Measurements from ENCODE around the gene SPTA1. TPM values are rescaled to one million over a fixed set of nuclear protein-coding genes. Genes with fewer than 3 reads are reported as not detected.

The SPTA1 gene
- total RNA-seq = not detected in 2 replicates

DNA sequence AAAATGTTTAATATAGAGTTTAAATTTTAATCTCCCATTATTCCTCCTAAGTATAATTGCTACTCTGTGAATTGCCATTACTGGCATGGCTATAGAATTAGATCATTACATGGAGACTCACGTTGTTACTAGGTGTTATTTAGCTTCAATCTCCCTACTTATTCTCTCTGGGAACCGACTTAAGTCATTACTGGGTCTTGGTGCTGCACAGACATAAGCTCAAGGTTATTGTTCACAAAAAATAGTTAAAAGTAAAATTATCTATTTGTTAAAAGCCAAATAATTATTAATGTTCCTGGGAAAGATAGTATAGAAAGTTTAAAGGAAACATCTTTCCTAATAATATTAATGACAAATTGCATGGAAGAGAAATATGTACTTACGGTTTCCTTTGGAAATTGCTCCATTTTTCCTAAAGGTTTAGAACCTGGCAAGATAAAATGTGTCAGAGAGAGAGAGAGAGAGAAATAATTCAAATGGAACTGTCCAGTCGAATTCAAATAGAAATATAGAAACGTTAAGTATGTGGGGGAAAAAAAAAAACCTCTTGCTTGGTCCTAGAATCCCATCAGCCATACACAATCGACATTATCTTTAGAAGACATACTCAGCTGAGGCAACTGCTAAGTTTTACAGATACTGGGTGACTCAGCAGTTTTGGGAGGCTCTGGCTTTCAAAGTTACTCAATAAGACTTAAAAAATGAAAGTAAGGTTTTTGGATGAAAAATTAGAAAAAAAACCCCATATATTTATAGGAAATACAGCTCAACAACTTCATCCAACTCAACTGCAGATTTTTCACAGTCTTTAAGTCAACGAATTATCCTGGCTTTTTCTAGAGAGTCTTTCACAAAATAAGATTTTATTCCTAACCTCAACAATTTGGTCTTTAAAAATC lies at the start of gene SPTA1:
SPTA1 (minus strand) TSS at position 605 of the 899 bp plus-strand sequence; CDS start at position 407, 198 bp downstream.

DNA sequence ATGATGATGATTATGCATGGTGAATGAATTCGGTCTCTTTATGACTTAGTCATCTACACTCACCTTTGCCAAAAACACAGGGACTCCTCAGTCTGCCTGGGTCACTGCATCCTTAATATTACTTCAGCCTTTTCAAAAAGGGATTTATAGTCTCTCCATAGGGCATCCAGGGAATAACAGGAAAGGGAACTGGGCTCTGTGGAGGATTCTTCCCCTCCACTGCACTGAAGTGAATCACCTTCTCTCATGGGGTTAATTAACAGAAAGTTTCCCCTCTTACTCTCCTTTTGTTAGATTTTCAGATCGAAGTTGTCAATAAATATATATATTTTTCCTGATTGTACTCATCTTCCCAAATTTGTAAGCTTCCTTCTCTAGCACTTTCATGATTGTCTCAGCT lies 34.1 kb upstream of the SPTA1 start, which contains the start of gene OR6K3:
OR6K3 (minus strand) TSS at position 101 of the 400 bp plus-strand sequence. CDS start 2,605 bp downstream, outside the sequence.

GRCh38 chr1:158700552-158700951 lies 14.0 kb upstream of the SPTA1 start, which contains the start of gene OR6K2:
Gene OR6K2 (minus strand): TSS chr1:158700652. CDS start chr1:158700652, 0 bp downstream.

DNA sequence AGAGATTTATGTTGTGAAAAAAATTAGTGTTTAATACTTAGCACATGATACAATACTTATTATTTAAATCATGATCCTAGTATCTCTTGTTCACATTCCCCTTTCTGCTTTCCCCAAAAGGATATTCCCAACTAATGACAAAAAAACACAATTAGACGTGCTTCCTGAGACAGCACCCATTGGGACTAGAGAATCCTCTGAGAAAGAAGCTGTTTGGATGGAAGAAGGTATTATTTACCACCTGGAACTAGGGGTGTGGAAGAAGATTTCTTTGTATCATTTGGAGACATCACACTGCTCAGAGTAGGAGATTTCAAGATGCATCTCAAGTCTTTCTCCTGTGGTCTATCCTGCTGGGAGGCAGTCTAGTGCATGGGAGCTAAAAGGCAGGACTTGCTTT lies 81.5 kb downstream of the SPTA1 start, which contains the start of gene OR10Z1:
OR10Z1 (plus strand) TSS at position 301 of the 400 bp plus-strand sequence. CDS start 1,171 bp downstream, outside the sequence.

DNA sequence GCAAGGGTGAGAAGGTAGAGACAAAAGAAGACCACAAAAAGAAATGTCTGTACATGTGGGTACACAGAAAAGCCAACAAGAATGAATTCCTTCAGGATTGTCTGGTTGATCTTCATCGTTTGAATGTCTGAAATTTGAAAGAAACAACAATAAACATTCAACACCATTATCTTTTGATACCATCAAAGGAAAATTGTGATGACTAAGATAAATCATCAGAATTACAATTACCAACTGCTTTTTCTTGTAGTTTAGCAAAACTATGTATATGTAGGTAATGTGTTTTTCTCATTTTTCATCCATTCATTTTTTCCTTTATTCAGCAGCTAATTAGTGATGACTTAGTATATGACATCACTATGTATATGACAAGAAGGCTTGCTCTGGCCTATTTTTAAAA lies 106.8 kb downstream of the SPTA1 start, which contains the start of gene OR10X1:
OR10X1 (minus strand) TSS at position 167 of the 400 bp plus-strand sequence; CDS start at position 167, 0 bp downstream.

DNA sequence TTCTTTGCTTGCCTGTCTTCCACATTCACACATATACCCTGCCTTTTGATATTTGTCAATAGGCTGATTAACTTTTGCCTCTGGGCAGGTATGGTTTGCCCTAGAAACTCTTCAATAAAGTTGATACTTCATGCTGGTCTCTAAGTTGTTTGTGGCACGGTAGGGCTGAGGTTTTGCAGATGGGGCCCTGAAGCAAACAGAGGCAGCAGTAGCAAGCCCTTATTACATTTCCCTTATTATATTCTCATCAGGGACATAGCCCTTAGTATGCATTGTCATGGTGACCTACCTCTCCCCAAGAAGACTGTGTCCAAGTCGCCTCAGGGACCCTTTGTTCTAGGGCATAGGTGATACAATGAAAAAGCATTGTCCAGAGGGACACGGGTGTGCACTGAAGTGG lies 116.0 kb downstream of the SPTA1 start, which contains the start of gene OR6P1:
OR6P1 (minus strand) TSS at position 101 of the 400 bp plus-strand sequence. CDS start 6,976 bp downstream, outside the sequence.

Other genes starting within 250 kb of the SPTA1 start
- not detected in 2 replicates for gene OR10K1, start 224.9 kb downstream of the SPTA1 start, total RNA-seq
- gene OR10R2, start 214.5 kb downstream of the SPTA1 start, total RNA-seq = not detected in 2 replicates
- gene OR6Y1, start 132.3 kb downstream of the SPTA1 start, total RNA-seq = not detected in 2 replicates
- not detected in 2 replicates for gene OR6P1, start 116.1 kb downstream of the SPTA1 start, total RNA-seq
- not detected in 2 replicates for gene OR10X1, start 106.8 kb downstream of the SPTA1 start, total RNA-seq
- not detected in 2 replicates for gene OR10Z1, start 81.4 kb downstream of the SPTA1 start, total RNA-seq
- gene OR6K2, start 13.9 kb upstream of the SPTA1 start, total RNA-seq = not detected in 2 replicates
- gene OR6K3, start 34.0 kb upstream of the SPTA1 start, total RNA-seq = not detected in 2 replicates
- gene OR6K6, start 68.0 kb upstream of the SPTA1 start, total RNA-seq = not detected in 2 replicates
- gene OR6N1, start 85.5 kb upstream of the SPTA1 start, total RNA-seq = not detected in 2 replicates
- not detected in 2 replicates for gene OR6N2, start 94.5 kb upstream of the SPTA1 start, total RNA-seq
- gene MNDA, start 144.6 kb upstream of the SPTA1 start, total RNA-seq = not detected in 2 replicates
- gene PYHIN1, start 244.8 kb upstream of the SPTA1 start, total RNA-seq = not detected in 2 replicates

Data from bronchus fibroblast of lung (primary cell).